Esophagus squamous epithelium (tissue), 5 donors: ENCODE data around the gene SYT5. TPM values are rescaled to one million over a fixed set of nuclear protein-coding genes. Genes with fewer than 3 reads are reported as not detected.
"Not testable (repeated sequence)": the region's sequence is repeated elsewhere in the genome, so short reads cannot be mapped to it uniquely, and the experiment has no call there.

Source experiments
- DNase-seq: peaks from one replicate; lab custom pipeline; 2025; lab: John Stamatoyannopoulos, UW
- H3K27ac ChIP-seq, 4 donors: fragments of 200-600 bp; sonication (generic); one replicate each; pipeline ENCODE4 v1.5.1; 2016 to 2019; ENCODE audit warnings: mild to moderate bottlenecking in 1 of 4
- H3K27me3 ChIP-seq, 4 donors: fragments of 200-600 bp; sonication (generic); 1 replicate in 3 of 4; 2 replicates in 1 of 4; pipeline versions ENCODE4 v1.5.1 to v1.6.0; 2017 to 2021; ENCODE audit warnings: antibody characterized with exemption in 1 of 4
- H3K36me3 ChIP-seq, 3 donors: fragments of 200-600 bp; sonication (generic); one replicate each; pipeline ENCODE4 v1.5.1; 2016 to 2019
- H3K4me1 ChIP-seq, 3 donors: fragments of 200-600 bp; sonication (generic); one replicate each; pipeline ENCODE4 v1.5.1; 2017 to 2019
- H3K4me3 ChIP-seq, 4 donors: fragments of 200-600 bp; sonication (generic); 1 replicate in 3 of 4; 2 replicates in 1 of 4; pipeline ENCODE4 v1.5.1; 2016 to 2019; ENCODE audit warnings: mild to moderate bottlenecking in 2 of 4, moderate library complexity in 1 of 4
- H3K9me3 ChIP-seq, 3 donors: fragments of 200-600 bp; sonication (generic); one replicate each; pipeline ENCODE4 v1.5.1; 2016 to 2019
- POLR2A ChIP-seq, 4 donors: fragments of 450-650 bp; IDR thresholded peaks; one replicate each; pipeline ENCODE4 v1.6.1; 2017; ENCODE audit warnings: antibody characterized with exemption in 4 of 4, mild to moderate bottlenecking in 4 of 4, moderate library complexity in 3 of 4
- WGBS, 2 donors: methylation state at CpG; one replicate each; pipeline ENCODE4 v1.1.5; 2018; 5-methylcytosine and 5-hydroxymethylcytosine counted together
- intact Hi-C: fragments of 100-400 bp; cut with DNase I; formaldehyde crosslinking; loops from one replicate; pipeline ENCODE4 v1.15.0; 2022
- total RNA-seq, 4 donors: library from RNA; depleted of rRNA; stranded (reverse); fragments of >200 nt; gene quantifications; one replicate each; pipeline ENCODE4 v1.1.0, GENCODE V29; 2016
- TF ChIP-seq, protein P1 (sequence below), 6 experiments: fragments of 450-650 bp in 4 of 6; fragments of 200-600 bp in 2 of 6; sonication (generic) in 2 of 6; IDR thresholded peaks; one replicate each; pipeline ENCODE4 v1.5.1; 2016 to 2019; ENCODE audit warnings: antibody characterized with exemption in 6 of 6, mild to moderate bottlenecking in 4 of 6, moderate library complexity in 4 of 6
- donor health status: DM: yes; HTN: yes; CAD: no.

SYT5 gene
- total RNA-seq, 4 donors from 2014 or later: 0.22 TPM; not detected in 3

DNA sequence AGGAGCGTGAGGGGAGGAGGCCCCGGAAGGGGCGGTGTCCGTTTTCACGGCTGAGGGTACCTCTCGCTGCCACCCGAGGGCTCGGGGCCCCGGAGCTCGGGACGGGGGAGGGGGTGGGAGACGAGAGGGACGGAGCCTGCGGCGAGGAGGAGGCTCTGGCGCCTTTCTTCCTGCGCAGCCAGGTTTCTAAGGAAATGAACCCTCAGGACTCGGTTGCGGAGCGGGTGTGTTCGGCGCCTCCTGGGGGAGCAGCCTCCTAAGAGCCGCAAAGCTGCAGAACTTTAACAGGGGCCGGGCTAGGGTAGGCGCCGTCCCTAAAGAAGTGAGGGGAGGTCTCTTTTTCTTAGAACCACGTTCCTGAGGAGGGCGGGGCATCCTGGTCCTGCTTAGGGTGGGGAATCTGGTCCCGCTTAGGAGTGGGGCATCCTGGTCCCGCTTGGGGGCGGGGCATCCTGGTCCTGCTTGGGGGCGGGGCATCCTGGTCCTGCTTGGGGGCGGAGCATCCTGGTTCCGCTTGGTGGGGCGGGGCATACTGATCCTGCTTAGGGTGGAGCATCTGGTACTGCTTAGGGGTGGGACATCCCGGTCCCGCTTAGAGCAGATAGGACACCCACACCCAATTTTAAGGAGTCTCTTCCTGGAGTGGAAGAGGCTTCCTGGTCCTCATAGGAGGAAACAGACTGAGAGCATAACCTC, 6.2 kb downstream of the SYT5 start:
- H3K27ac ChIP-seq: no peak overlapping the region
- no peaks in the 10 kb centered on the region for H3K36me3 ChIP-seq
- TF ChIP-seq, protein P1, sequence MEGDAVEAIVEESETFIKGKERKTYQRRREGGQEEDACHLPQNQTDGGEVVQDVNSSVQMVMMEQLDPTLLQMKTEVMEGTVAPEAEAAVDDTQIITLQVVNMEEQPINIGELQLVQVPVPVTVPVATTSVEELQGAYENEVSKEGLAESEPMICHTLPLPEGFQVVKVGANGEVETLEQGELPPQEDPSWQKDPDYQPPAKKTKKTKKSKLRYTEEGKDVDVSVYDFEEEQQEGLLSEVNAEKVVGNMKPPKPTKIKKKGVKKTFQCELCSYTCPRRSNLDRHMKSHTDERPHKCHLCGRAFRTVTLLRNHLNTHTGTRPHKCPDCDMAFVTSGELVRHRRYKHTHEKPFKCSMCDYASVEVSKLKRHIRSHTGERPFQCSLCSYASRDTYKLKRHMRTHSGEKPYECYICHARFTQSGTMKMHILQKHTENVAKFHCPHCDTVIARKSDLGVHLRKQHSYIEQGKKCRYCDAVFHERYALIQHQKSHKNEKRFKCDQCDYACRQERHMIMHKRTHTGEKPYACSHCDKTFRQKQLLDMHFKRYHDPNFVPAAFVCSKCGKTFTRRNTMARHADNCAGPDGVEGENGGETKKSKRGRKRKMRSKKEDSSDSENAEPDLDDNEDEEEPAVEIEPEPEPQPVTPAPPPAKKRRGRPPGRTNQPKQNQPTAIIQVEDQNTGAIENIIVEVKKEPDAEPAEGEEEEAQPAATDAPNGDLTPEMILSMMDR (IDR thresholded peaks at IDR 0.05): no peak
- no peak for TF ChIP-seq POLR2A (IDR thresholded peaks at IDR 0.05)
- intact Hi-C loops: no loop called here
- H3K4me3 ChIP-seq: peak overlapping the region; percentile 9 to 63 (median 35)
- DNase-seq: no peak
- 5% methylated on average over 9 of the region's 37 CpGs; no CpG with 5 or more reads in 1 of the 2 donors for WGBS, 2 donors
- H3K27me3 ChIP-seq: peaks cover 6 to 100% (median 16%) of the 10 kb centered on the region in 4 donors
- H3K9me3 ChIP-seq: no peaks in the 10 kb centered on the region
- H3K4me1 ChIP-seq: peaks cover 6 to 22% (median 10%) of the 10 kb centered on the region in 3 donors

DNA sequence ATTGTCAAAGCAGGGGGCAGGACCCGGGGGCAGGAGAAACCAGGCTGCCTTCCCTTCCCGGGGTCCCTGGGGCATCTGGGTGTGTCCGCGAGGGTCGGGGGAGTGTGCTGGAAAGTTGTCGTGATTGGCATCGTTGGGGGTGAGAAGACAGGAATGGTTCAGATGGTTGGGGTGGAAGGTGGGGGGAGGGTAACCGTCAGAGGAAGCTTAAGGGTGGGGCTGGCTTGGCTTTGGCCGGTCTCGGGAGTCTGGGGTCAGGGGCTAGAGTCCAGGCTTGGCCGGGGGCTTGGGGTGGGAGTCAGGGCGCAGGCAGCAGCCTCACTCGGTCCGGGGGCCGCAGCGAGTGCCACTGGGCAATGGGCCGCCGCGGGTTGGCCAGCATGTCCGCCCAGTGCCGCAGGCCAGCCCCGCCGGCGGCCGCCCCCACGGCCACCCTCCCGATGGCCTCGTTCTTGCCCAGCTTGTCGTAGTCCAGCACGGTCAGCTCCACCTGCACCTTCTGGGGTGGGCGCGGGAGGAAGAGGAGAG, 6.8 kb downstream of the SYT5 start:
- intact Hi-C loops: no loop called here
- peak overlapping the region; percentile 9 to 63 (median 35) for H3K4me3 ChIP-seq
- H3K4me1 ChIP-seq: peaks cover 6 to 19% (median 8%) of the 10 kb centered on the region in 3 donors
- H3K36me3 ChIP-seq: no peaks in the 10 kb centered on the region
- H3K27ac ChIP-seq: no peak overlapping the region
- DNase-seq: no peak
- H3K9me3 ChIP-seq: no peaks in the 10 kb centered on the region
- H3K27me3 ChIP-seq: peaks cover 6 to 100% (median 16%) of the 10 kb centered on the region in 4 donors
- 3 to 5% methylated on average over 9 to 13 of the region's 32 CpGs for WGBS, 2 donors
- no peak for TF ChIP-seq POLR2A (IDR thresholded peaks at IDR 0.05)
- TF ChIP-seq, protein P1 (IDR thresholded peaks at IDR 0.05): no peak

DNA sequence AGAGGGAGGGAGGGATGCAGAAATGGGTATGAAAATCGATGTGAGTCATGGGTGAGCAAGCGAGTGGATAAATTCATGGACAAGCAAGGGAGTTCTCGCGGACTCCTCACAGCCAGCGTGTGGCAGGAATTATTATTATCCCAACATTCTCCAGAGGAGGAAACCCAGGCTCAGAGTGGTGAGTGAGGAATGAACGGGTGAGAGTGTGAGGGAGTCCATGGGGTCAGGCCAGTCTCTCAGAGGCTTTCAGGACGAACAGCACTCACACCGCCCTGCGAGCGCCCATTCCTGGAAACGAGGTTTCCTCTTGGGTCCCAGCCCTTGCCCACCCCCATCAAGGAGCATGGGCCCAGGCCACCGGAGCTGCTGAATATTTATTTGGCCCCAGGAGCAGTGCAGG, 7.3 kb downstream of the SYT5 start:
- Histone ChIP-seq H3K4me1 (peaks cover 6 to 19% (median 8%) of the 10 kb centered on the region in 3 donors), H3K27ac (no peak overlapping the region), H3K36me3 (no peaks in the 10 kb centered on the region), H3K4me3 (peak overlapping the region in 1 of 4 donors; percentile 63), H3K27me3 (peaks cover 6 to 100% (median 17%) of the 10 kb centered on the region in 4 donors), H3K9me3 (no peaks in the 10 kb centered on the region)
- intact Hi-C loops: no loop called here
- TF ChIP-seq, protein P1 (IDR thresholded peaks at IDR 0.05): no peak
- TF ChIP-seq POLR2A (IDR thresholded peaks at IDR 0.05): no peak
- no peak for DNase-seq
- 7 to 24% methylated on average over 4 to 12 of the region's 12 CpGs for WGBS, 2 donors

DNA sequence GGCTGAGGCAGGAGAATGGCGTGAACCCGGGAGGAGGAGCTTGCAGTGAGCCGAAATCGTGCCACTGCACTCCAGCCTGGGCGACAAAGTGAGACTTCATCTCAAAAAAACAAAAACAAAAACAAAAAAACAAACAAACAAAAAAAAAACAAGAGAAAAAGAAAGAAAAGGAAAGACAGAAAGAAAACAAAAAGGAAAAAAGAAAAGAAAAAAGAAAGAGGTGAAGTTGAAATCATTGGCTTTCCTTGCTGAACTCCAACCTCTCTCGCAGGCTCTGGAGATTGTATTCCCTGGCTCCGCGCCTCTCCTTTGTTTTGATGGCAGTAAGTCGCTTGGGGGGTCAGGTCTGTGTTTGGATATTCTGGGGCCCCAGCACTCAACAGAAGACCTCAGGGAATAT, 7.8 kb downstream of the SYT5 start:
- H3K36me3 ChIP-seq, intact Hi-C loops, H3K9me3 ChIP-seq, DNase-seq, H3K27ac ChIP-seq, H3K4me3 ChIP-seq: not testable (repeated sequence)
- H3K27me3 ChIP-seq: peaks cover 6 to 100% (median 18%) of the 10 kb centered on the region in 4 donors
- peaks cover 6 to 24% (median 9%) of the 10 kb centered on the region in 3 donors for H3K4me1 ChIP-seq
- 58% methylated on average over 6 to 9 of the region's 9 CpGs for WGBS, 2 donors

- TF ChIP-seq POLR2A (IDR thresholded peaks at IDR 0.05): no peak
- TF ChIP-seq, protein P1 (IDR thresholded peaks at IDR 0.05): no peak
- Histone ChIP-seq H3K9me3 (no peaks in the 10 kb centered on the region), H3K36me3 (no peaks in the 10 kb centered on the region), H3K4me1 (peaks cover 6 to 32% (median 18%) of the 10 kb centered on the region in 3 donors), H3K27me3 (peaks cover 6 to 100% (median 18%) of the 10 kb centered on the region in 4 donors), H3K4me3 (no peak overlapping the region), H3K27ac (no peak overlapping the region)
- intact Hi-C loops: no loop called here
- WGBS, 2 donors: 67 to 87% methylated on average over 5 of the region's 5 CpGs
- DNase-seq: no peak
These were observed 8.6 kb downstream of the SYT5 start for GRCh38 chr19:55171440-55171839.
